Activated CD8-positive, alpha-beta T cell treated with anti-CD3 and anti-CD28 coated beads for 36 hours (primary cell): ENCODE data around the gene ALDH6A1. TPM values are rescaled to one million over a fixed set of nuclear protein-coding genes. Genes with fewer than 3 reads are reported as not detected.
A peak's percentile ranks its signal among the peaks of the same experiment; 100 is the strongest.

Experiments used
- ATAC-seq: fragments of 200-7000 bp; cut with Tn5 transposase; one replicate; pipeline ENCODE4 v1.10.0; 2021; ENCODE audit warnings: mild to moderate bottlenecking, moderate library complexity
- CTCF ChIA-PET: fragments of 350-600 bp; sonication (Branson Sonifier 250); formaldehyde crosslinking; loops from one replicate; lab custom pipeline; 2021; ENCODE audit warnings: antibody characterized with exemption; lab: Charles Lee
- POLR2A ChIA-PET: fragments of 350-600 bp; sonication (Branson Sonifier 250); formaldehyde crosslinking; loops from one replicate; lab custom pipeline; 2021; ENCODE audit warnings: antibody characterized with exemption; lab: Charles Lee
- DNase-seq: peaks from one replicate; pipeline ENCODE4 v3.0.0-alpha.2; 2020
- H3K27ac Mint-ChIP-seq: one replicate; pipeline ENCODE4 v1.8.0; 2021; ENCODE audit warnings: mild to moderate bottlenecking, mixed read lengths
- H3K27me3 Mint-ChIP-seq: one replicate; pipeline ENCODE4 v1.8.0; 2021; ENCODE audit warnings: mixed read lengths
- H3K36me3 Mint-ChIP-seq: one replicate; pipeline ENCODE4 v1.8.0; 2021; ENCODE audit warnings: low read depth, mixed read lengths
- H3K4me1 Mint-ChIP-seq: one replicate; pipeline ENCODE4 v1.8.0; 2021; ENCODE audit warnings: low read depth, mixed read lengths
- H3K4me3 Mint-ChIP-seq: one replicate; pipeline ENCODE4 v1.8.0; 2021; ENCODE audit warnings: mild to moderate bottlenecking, moderate library complexity, mixed read lengths
- H3K9me3 Mint-ChIP-seq: one replicate; pipeline ENCODE4 v1.8.0; 2021; ENCODE audit warnings: mixed read lengths
- intact Hi-C: fragments of 100-400 bp; cut with micrococcal nuclease; formaldehyde crosslinking; loops from one replicate; pipeline ENCODE4 v1.10.0; 2022
- total RNA-seq, 2 experiments: library from RNA; stranded (reverse); gene quantifications; one replicate each; pipeline ENCODE4 v1.2.3, GENCODE V29; 2021
- TF ChIP-seq, protein P1 (sequence below): fragments of 200-600 bp; IDR thresholded peaks from one replicate; pipeline ENCODE4 v1.8.0; 2022; ENCODE audit warnings: antibody characterized with exemption, mild to moderate bottlenecking

Gene ALDH6A1
- total RNA-seq, 2 experiments from 2014 or later, result 10.8 to 11.8 TPM

DNA sequence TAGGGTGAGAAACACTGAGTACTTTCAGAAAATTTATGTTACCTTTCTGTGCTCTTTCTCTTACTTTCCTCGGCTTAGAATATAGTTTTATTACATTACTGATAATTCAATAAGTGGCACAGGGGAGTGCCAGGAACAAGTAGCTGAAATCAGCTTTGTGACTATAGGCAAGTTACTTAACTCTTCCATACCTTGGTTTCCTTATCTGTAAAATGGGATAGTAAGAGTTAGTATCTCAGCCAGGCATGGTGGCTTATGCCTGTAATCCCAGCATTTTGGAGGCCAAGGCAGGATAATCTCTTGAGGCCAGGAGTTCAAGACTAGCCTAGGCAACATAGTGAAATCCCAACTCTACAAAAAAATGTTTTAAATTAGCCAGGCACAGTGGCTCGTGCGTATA is 49.7 kb downstream of the ALDH6A1 start:
- Mint-ChIP-seq H3K27me3 (no peaks in the 10 kb centered on the region), H3K27ac (no peak overlapping the region), H3K36me3 (no peaks in the 10 kb centered on the region), H3K9me3 (no peaks in the 10 kb centered on the region), H3K4me1 (no peaks in the 10 kb centered on the region), H3K4me3 (no peak overlapping the region)
- ATAC-seq (no peak), DNase-seq (no peak)
- CTCF ChIA-PET, result no interaction called here
- POLR2A ChIA-PET, result no interaction called here
- intact Hi-C loops, result loop anchor here (10.0 kb wide), 1 partner anchor 70 kb away; no protein-coding TSS in a partner anchor
- TF ChIP-seq, protein P1, sequence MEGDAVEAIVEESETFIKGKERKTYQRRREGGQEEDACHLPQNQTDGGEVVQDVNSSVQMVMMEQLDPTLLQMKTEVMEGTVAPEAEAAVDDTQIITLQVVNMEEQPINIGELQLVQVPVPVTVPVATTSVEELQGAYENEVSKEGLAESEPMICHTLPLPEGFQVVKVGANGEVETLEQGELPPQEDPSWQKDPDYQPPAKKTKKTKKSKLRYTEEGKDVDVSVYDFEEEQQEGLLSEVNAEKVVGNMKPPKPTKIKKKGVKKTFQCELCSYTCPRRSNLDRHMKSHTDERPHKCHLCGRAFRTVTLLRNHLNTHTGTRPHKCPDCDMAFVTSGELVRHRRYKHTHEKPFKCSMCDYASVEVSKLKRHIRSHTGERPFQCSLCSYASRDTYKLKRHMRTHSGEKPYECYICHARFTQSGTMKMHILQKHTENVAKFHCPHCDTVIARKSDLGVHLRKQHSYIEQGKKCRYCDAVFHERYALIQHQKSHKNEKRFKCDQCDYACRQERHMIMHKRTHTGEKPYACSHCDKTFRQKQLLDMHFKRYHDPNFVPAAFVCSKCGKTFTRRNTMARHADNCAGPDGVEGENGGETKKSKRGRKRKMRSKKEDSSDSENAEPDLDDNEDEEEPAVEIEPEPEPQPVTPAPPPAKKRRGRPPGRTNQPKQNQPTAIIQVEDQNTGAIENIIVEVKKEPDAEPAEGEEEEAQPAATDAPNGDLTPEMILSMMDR, result no peak

DNA sequence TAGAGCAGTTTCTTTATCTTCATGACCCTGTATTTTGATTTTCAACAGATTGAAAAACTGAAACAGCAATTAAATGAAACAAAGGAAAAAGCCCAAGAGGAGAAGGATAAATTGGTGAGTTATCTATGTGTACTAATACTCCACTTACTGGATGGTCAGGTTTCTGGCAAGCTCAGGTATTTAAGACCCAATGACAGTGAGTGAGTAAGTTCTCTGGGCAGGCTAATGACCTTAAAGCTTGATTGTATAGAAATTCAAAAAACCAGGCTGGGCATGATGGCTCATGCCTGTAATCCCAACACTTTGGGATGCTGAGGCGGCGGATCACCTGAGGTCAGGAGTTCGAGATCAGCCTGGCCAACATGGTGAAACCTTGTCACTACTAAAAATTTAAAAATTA is 55.1 kb downstream of the ALDH6A1 start:
- ChIA-PET CTCF (interaction anchor here (0.8 kb wide), 1 partner anchor 93 kb away, joined by 3 read pairs; no protein-coding TSS in a partner anchor), POLR2A (no interaction called here)
- TF ChIP-seq, protein P1, result no peak
- intact Hi-C loops, result no loop called here
- H3K4me1 Mint-ChIP-seq, result no peaks in the 10 kb centered on the region
- no peak overlapping the region for H3K4me3 Mint-ChIP-seq
- ATAC-seq, result no peak
- H3K36me3 Mint-ChIP-seq, result no peaks in the 10 kb centered on the region
- no peaks in the 10 kb centered on the region for H3K27me3 Mint-ChIP-seq
- no peak overlapping the region for H3K27ac Mint-ChIP-seq
- no peaks in the 10 kb centered on the region for H3K9me3 Mint-ChIP-seq
- DNase-seq, result no peak

GRCh38 chr14:74022346-74022745 is 61.9 kb downstream of the ALDH6A1 start:
- ATAC-seq (no peak), DNase-seq (no peak)
- Mint-ChIP-seq H3K36me3 (no peaks in the 10 kb centered on the region), H3K27ac (no peak overlapping the region), H3K27me3 (no peaks in the 10 kb centered on the region), H3K4me3 (no peak overlapping the region), H3K9me3 (no peaks in the 10 kb centered on the region), H3K4me1 (peaks cover 11% of the 10 kb centered on the region)
- TF ChIP-seq, protein P1, result no peak
- ChIA-PET POLR2A (no interaction called here), CTCF (interaction anchor here (0.7 kb wide), 1 partner anchor 70 kb away, joined by 3 read pairs; no protein-coding TSS in a partner anchor)
- intact Hi-C loops, result no loop called here

GRCh38 chr14:74019408-74020137 is 64.7 kb downstream of the ALDH6A1 start:
- Mint-ChIP-seq H3K9me3 (no peaks in the 10 kb centered on the region), H3K4me1 (peaks cover 11% of the 10 kb centered on the region), H3K27ac (peak overlapping the region; percentile 77), H3K4me3 (peak overlapping the region; percentile 94), H3K36me3 (no peaks in the 10 kb centered on the region), H3K27me3 (no peaks in the 10 kb centered on the region)
- intact Hi-C loops, result no loop called here
- peak; percentile 5 for DNase-seq
- TF ChIP-seq, protein P1, result no peak
- no peak for ATAC-seq
- ChIA-PET CTCF (interaction anchor here (1.0 to 1.4 kb wide), 2 partner anchors 18 to 237 kb away, joined by 3 to 4 read pairs; no protein-coding TSS in a partner anchor), POLR2A (no interaction called here)
